ENCODE results near the gene RRAGA. TPM values are rescaled to one million over a fixed set of nuclear protein-coding genes. Genes with fewer than 3 reads are reported as not detected.
A peak's percentile ranks its signal among the peaks of the same experiment; 100 is the strongest.
"Not testable (repeated sequence)": the region's sequence is repeated elsewhere in the genome, so short reads cannot be mapped to it uniquely, and the experiment has no call there.

RRAGA gene, protein sequence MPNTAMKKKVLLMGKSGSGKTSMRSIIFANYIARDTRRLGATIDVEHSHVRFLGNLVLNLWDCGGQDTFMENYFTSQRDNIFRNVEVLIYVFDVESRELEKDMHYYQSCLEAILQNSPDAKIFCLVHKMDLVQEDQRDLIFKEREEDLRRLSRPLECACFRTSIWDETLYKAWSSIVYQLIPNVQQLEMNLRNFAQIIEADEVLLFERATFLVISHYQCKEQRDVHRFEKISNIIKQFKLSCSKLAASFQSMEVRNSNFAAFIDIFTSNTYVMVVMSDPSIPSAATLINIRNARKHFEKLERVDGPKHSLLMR
- total RNA-seq (36.0 TPM), polyA plus RNA-seq (100 to 1,000 TPM; 118 to 145 (median 124) TPM)

DNA sequence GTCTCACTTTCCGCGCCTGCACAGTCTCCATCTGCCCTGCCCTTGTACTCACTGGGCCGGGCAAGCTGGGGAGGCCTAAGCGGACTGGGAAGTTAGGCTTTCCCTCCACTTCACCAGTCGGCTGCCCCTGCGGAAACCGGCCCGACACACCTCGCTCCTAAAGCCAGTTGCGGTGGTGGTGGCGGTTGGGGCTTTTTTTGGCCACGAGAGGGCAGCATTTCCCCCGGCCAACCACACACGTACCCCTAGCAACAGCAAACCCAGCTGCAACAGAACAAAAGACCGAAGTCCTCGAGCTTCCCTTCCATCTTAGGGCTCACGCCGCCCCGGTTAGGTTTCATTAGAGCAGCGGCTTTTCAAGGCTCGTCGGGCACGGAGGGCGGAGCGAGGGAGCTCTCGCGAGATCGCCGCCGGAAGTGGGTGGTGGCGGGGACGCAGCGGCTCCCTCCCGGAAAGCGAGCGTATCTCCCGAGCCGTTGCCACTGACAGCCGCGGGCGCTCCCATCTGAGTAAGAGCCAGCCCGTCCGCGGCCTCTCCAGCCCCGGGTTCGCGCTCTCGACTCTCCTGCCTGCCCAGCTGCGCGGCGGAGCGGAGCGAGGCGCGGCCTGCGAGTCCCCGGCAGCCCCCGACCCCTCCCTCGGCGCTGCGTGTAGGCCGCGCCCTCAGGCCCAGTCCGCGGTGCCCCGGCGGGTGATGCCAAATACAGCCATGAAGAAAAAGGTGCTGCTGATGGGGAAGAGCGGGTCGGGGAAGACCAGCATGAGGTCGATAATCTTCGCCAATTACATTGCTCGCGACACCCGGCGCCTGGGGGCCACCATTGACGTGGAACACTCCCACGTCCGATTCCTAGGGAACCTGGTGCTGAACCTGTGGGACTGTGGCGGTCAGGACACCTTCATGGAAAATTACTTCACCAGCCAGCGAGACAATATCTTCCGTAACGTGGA is at the start of gene RRAGA:
Gene RRAGA (plus strand): TSS at position 462 of the 951 bp plus-strand sequence. CDS start 233 bp downstream, at position 695.
- H3K27me3 Mint-ChIP-seq = no peaks in the 10 kb centered on the region
- peak; percentile 90 to 91 for ATAC-seq (ENCODE audit: low read depth in 2 of 2)
- Histone ChIP-seq H3K27ac (ENCODE audit: insufficient read depth, low read length, poor library complexity, severe bottlenecking) (peak within 1 kb of the TSS; percentile 95), H3K27me3 (ENCODE audit: control insufficient read depth, insufficient read depth, low read length) (no peaks in the 10 kb centered on the region), H3K4me3 (ENCODE audit: low read depth, low read length) (peak within 1 kb of the TSS; percentile 90), H3K4me1 (ENCODE audit: control insufficient read depth, insufficient read depth, low read length, poor library complexity, severe bottlenecking) (peaks cover 33% of the 10 kb centered on the region), H3K9me3 (ENCODE audit: control insufficient read depth in 2 of 2, low read length in 2 of 2) (no peaks in the 10 kb centered on the region), H3K36me3 (ENCODE audit: control insufficient read depth, insufficient read depth, low read length) (no peaks in the 10 kb centered on the region)
- peak; percentile 93 to 96 (median 95) for DNase-seq
- peaks cover 17 to 57% (median 30%) of the 10 kb centered on the region in 4 donors for H3K4me1 Mint-ChIP-seq
- H3K4me3 Mint-ChIP-seq = peak within 1 kb of the TSS; percentile 93 to 97 (median 96)
- H3K9me3 Mint-ChIP-seq = no peaks in the 10 kb centered on the region
- H3K27ac Mint-ChIP-seq = peak within 1 kb of the TSS; percentile 98 to 100 (median 99)
- H3K36me3 Mint-ChIP-seq = no peaks in the 10 kb centered on the region

DNA sequence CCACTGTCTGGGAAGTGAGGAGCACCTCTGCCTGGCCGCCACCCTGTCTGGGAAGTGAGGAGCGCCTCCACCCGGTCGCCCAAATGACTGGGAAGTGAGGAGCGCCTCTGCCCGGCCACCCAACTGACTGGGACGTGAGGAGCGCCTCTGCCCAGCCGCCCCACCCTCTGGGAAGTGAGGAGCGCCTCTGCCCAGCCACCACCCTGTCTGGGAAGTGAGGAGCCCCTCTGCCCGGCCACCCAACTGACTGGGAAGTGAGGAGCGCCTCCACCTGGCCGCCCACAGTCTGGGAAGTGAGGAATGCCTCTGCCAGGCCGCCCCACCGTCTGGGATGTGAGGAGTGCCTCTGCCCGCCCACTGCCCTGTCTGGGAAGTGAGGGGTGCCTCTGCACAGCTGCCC is 49.1 kb upstream of the RRAGA start:
- Mint-ChIP-seq H3K36me3 (no peaks in the 10 kb centered on the region), H3K4me3 (no peak overlapping the region), H3K4me1 (no peaks in the 10 kb centered on the region), H3K27ac (no peak overlapping the region), H3K27me3 (no peaks in the 10 kb centered on the region), H3K9me3 (peaks cover 0 to 21% (median 7%) of the 10 kb centered on the region in 7 donors)
- no peak for ATAC-seq (ENCODE audit: low read depth in 2 of 2)
- no peak for DNase-seq
- Histone ChIP-seq H3K27ac (ENCODE audit: insufficient read depth, low read length, poor library complexity, severe bottlenecking) (no peak overlapping the region), H3K36me3 (ENCODE audit: control insufficient read depth, insufficient read depth, low read length) (no peaks in the 10 kb centered on the region), H3K4me3 (ENCODE audit: low read depth, low read length) (no peak overlapping the region), H3K27me3 (ENCODE audit: control insufficient read depth, insufficient read depth, low read length) (no peaks in the 10 kb centered on the region), H3K9me3 (ENCODE audit: control insufficient read depth in 2 of 2, low read length in 2 of 2) (no peaks in the 10 kb centered on the region), H3K4me1 (ENCODE audit: control insufficient read depth, insufficient read depth, low read length, poor library complexity, severe bottlenecking) (no peaks in the 10 kb centered on the region)

DNA sequence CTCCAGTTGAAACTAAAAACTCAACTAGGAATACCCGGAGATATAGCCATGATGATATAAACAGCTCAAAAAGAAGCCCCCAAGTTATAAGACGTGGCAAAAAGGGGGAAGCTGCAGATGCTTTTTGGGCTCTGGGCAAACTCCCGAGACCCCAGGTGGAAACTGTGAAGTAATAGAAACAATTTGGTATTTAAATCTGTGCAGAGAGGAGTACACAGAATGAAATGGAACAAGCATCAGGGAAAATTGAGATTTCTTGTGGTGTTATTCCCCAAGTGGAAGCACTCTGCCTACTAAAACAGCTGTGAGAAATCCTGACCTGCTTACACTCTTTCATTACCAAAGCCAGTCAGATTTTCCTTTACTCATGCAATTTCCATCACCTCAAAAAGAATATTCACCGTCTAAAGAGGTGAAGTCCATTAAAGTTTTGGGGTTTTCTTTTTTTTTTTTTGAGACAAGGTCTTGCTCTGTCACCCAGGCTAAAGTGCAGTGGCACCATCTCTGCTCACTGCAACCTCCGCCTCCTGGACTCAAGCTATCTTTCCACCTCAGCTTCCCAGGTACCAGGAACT is 39.7 kb upstream of the RRAGA start:
- no peaks in the 10 kb centered on the region for H3K36me3 Mint-ChIP-seq
- H3K36me3 ChIP-seq (ENCODE audit: control insufficient read depth, insufficient read depth, low read length) = no peaks in the 10 kb centered on the region
- no peaks in the 10 kb centered on the region for H3K4me1 ChIP-seq (ENCODE audit: control insufficient read depth, insufficient read depth, low read length, poor library complexity, severe bottlenecking)
- H3K27me3 Mint-ChIP-seq = no peaks in the 10 kb centered on the region
- H3K9me3 Mint-ChIP-seq = peaks cover 0 to 2% (median 0%) of the 10 kb centered on the region in 7 donors
- no peaks in the 10 kb centered on the region for H3K9me3 ChIP-seq (ENCODE audit: control insufficient read depth in 2 of 2, low read length in 2 of 2)
- DNase-seq = no peak
- no peak overlapping the region for H3K27ac ChIP-seq (ENCODE audit: insufficient read depth, low read length, poor library complexity, severe bottlenecking)
- no peaks in the 10 kb centered on the region for H3K27me3 ChIP-seq (ENCODE audit: control insufficient read depth, insufficient read depth, low read length)
- H3K4me3 ChIP-seq (ENCODE audit: low read depth, low read length) = no peak overlapping the region
- H3K27ac Mint-ChIP-seq = no peak overlapping the region
- no peak overlapping the region for H3K4me3 Mint-ChIP-seq
- H3K4me1 Mint-ChIP-seq = no peaks in the 10 kb centered on the region
- ATAC-seq (ENCODE audit: low read depth in 2 of 2) = no peak

DNA sequence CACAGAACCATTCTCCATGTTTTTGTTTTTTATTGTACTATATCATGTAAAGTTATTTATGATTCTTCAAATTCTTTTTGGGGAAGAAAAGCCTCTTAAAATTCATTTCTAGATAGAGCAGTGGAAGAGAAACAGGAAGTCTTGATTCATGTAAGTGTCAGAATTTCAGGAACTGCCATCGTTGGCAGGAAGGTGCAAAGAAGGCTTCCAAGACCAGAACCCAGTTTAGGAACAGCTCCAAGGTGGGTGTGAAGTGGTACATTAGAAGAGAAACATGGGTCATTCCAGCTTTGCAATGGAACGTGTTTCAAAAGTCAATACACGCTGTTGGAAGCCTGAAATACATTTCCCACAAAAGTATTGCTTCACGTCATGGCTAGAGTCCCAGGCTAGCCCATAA is 31.0 kb upstream of the RRAGA start:
- ATAC-seq (ENCODE audit: low read depth in 2 of 2) = no peak
- Histone ChIP-seq H3K27me3 (ENCODE audit: control insufficient read depth, insufficient read depth, low read length) (no peaks in the 10 kb centered on the region), H3K9me3 (ENCODE audit: control insufficient read depth in 2 of 2, low read length in 2 of 2) (no peaks in the 10 kb centered on the region), H3K36me3 (ENCODE audit: control insufficient read depth, insufficient read depth, low read length) (no peaks in the 10 kb centered on the region), H3K27ac (ENCODE audit: insufficient read depth, low read length, poor library complexity, severe bottlenecking) (no peak overlapping the region), H3K4me3 (ENCODE audit: low read depth, low read length) (no peak overlapping the region), H3K4me1 (ENCODE audit: control insufficient read depth, insufficient read depth, low read length, poor library complexity, severe bottlenecking) (no peaks in the 10 kb centered on the region)
- Mint-ChIP-seq H3K36me3 (peaks cover 3% of the 10 kb centered on the region), H3K27me3 (peaks cover 12% of the 10 kb centered on the region), H3K4me3 (no peak overlapping the region), H3K9me3 (no peaks in the 10 kb centered on the region), H3K27ac (no peak overlapping the region), H3K4me1 (peaks cover 0 to 2% (median 0%) of the 10 kb centered on the region in 4 donors)
- DNase-seq = no peak

DNA sequence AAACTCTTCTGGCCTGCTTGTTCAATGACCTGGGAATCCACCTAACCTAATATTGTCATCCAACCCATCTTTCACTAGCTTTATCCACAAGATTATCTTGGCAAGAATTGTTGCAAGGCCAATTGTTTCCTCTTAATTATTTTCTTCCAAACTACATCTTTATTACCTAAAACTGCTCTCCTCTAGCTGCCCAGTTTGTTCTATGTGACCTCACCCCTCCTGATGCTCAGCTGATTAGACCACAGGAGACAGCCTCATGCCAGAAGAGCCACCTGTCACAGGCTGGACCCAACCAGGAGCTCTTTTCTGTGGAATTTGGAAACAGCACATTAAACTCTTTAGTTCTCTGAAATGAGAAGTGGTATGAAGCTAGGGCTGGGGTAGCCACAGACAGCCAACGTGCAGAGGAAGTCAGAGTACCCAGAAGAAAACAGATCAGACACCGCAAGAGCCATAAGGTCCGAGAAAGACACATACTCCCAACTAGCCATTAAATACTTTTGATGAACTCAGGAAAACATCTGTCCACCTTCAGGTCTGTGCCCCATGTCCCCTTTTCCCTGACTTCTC is 28.3 kb upstream of the RRAGA start:
- no peaks in the 10 kb centered on the region for H3K9me3 Mint-ChIP-seq
- peaks cover 0 to 2% (median 0%) of the 10 kb centered on the region in 4 donors for H3K4me1 Mint-ChIP-seq
- no peak overlapping the region for H3K27ac ChIP-seq (ENCODE audit: insufficient read depth, low read length, poor library complexity, severe bottlenecking)
- ATAC-seq (ENCODE audit: low read depth in 2 of 2) (no peak), DNase-seq (no peak)
- H3K4me3 Mint-ChIP-seq = no peak overlapping the region
- H3K4me3 ChIP-seq (ENCODE audit: low read depth, low read length) = no peak overlapping the region
- H3K36me3 ChIP-seq (ENCODE audit: control insufficient read depth, insufficient read depth, low read length) = no peaks in the 10 kb centered on the region
- no peaks in the 10 kb centered on the region for H3K9me3 ChIP-seq (ENCODE audit: control insufficient read depth in 2 of 2, low read length in 2 of 2)
- peaks cover 3% of the 10 kb centered on the region for H3K36me3 Mint-ChIP-seq
- no peaks in the 10 kb centered on the region for H3K4me1 ChIP-seq (ENCODE audit: control insufficient read depth, insufficient read depth, low read length, poor library complexity, severe bottlenecking)
- H3K27me3 ChIP-seq (ENCODE audit: control insufficient read depth, insufficient read depth, low read length) = peaks cover 2% of the 10 kb centered on the region
- H3K27ac Mint-ChIP-seq = no peak overlapping the region
- peaks cover 18% of the 10 kb centered on the region for H3K27me3 Mint-ChIP-seq

DNA sequence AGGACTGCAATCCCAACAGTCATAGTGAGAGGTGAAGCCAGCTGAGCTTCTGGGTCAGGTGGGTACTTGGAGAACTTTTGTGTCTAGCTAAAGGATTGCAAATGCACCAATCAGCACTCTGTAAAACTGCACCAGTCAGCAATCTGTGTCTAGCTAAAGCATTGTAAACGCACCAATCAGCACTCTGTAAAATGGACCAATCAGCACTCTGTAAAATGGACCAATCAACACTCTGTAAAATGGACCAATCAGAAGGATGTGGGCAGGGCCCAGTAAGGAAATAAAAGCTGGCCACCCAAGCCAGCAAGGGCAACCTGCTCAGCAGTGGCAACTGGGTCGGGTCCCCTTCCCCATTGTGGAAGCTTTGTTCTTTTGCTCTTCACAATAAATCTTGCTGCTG is 27.6 kb upstream of the RRAGA start:
- H3K9me3 ChIP-seq (ENCODE audit: control insufficient read depth in 2 of 2, low read length in 2 of 2); H3K4me3 ChIP-seq (ENCODE audit: low read depth, low read length); H3K36me3 Mint-ChIP-seq; H3K27ac Mint-ChIP-seq; ATAC-seq (ENCODE audit: low read depth in 2 of 2); H3K4me1 Mint-ChIP-seq; H3K27me3 ChIP-seq (ENCODE audit: control insufficient read depth, insufficient read depth, low read length); H3K27ac ChIP-seq (ENCODE audit: insufficient read depth, low read length, poor library complexity, severe bottlenecking); H3K4me1 ChIP-seq (ENCODE audit: control insufficient read depth, insufficient read depth, low read length, poor library complexity, severe bottlenecking); H3K36me3 ChIP-seq (ENCODE audit: control insufficient read depth, insufficient read depth, low read length); DNase-seq; H3K4me3 Mint-ChIP-seq; H3K9me3 Mint-ChIP-seq: not testable (repeated sequence)
- H3K27me3 Mint-ChIP-seq = peaks cover 18% of the 10 kb centered on the region

DNA sequence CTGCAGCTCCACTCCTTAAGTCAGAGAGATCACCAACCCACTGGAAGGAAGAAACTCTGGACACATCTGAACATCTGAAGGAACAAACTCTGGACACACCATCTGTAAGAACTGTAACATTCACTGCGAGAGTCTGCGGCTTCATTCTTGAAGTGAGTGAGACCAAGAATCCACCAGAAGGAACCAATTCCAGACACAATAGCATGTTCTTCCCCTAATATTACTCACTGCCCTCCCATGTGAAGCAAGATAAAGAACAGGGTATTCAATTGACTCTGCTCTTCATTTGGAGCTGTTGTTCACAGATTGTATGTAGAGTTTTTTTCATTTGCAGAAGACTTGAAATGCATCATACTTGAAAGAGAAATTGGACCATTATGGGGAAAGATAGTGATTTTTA is 27.0 kb upstream of the RRAGA start:
- H3K9me3 Mint-ChIP-seq = no peaks in the 10 kb centered on the region
- H3K4me3 Mint-ChIP-seq = no peak overlapping the region
- peaks cover 18% of the 10 kb centered on the region for H3K27me3 Mint-ChIP-seq
- no peak overlapping the region for H3K27ac ChIP-seq (ENCODE audit: insufficient read depth, low read length, poor library complexity, severe bottlenecking)
- no peak for ATAC-seq (ENCODE audit: low read depth in 2 of 2)
- peaks cover 0 to 5% (median 0%) of the 10 kb centered on the region in 4 donors for H3K4me1 Mint-ChIP-seq
- no peak overlapping the region for H3K4me3 ChIP-seq (ENCODE audit: low read depth, low read length)
- peaks cover 3% of the 10 kb centered on the region for H3K36me3 Mint-ChIP-seq
- no peaks in the 10 kb centered on the region for H3K36me3 ChIP-seq (ENCODE audit: control insufficient read depth, insufficient read depth, low read length)
- H3K27me3 ChIP-seq (ENCODE audit: control insufficient read depth, insufficient read depth, low read length) = peaks cover 2% of the 10 kb centered on the region
- H3K4me1 ChIP-seq (ENCODE audit: control insufficient read depth, insufficient read depth, low read length, poor library complexity, severe bottlenecking) = no peaks in the 10 kb centered on the region
- H3K27ac Mint-ChIP-seq = no peak overlapping the region
- no peak for DNase-seq
- no peaks in the 10 kb centered on the region for H3K9me3 ChIP-seq (ENCODE audit: control insufficient read depth in 2 of 2, low read length in 2 of 2)
